ENCODE data around the gene H1-8. TPM values are rescaled to one million over a fixed set of nuclear protein-coding genes. Genes with fewer than 3 reads are reported as not detected.

Gene H1-8
- total RNA-seq, 1 donor from 2014 or later, result not detected

DNA sequence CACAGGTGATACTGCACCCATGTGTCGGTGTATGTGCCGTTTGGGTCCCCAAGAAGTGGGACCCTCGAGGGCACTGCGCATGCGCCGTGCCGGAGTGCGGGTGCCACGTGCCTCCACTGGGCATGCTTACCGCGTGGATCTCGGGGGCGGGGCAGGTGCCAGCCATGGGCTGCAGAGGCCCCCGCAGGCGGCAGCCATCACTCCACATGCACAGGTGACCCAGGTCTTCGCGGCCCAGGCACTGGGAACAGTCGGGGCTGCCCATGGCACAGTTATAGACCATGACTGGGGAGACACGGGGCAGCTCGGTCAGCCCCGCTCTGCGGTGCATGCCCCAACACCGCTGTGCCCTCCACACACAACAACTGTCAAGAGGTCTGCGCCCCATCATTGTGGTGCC, 31.2 kb downstream of the H1-8 start:
- H3K36me3 ChIP-seq (ENCODE audit: control insufficient read depth, insufficient read depth, low read length), result peaks cover 1% of the 10 kb centered on the region
- no peaks in the 10 kb centered on the region for H3K27me3 ChIP-seq (ENCODE audit: control insufficient read depth, insufficient read depth, low read length)
- no peak for TF ChIP-seq CTCF (IDR thresholded peaks at IDR 0.05; ENCODE audit: insufficient read depth, low read length, poor library complexity, severe bottlenecking)
- no peak overlapping the region for H3K4me3 ChIP-seq (ENCODE audit: low read depth, low read length)
- no peak for DNase-seq (ENCODE audit: low read depth)

DNA sequence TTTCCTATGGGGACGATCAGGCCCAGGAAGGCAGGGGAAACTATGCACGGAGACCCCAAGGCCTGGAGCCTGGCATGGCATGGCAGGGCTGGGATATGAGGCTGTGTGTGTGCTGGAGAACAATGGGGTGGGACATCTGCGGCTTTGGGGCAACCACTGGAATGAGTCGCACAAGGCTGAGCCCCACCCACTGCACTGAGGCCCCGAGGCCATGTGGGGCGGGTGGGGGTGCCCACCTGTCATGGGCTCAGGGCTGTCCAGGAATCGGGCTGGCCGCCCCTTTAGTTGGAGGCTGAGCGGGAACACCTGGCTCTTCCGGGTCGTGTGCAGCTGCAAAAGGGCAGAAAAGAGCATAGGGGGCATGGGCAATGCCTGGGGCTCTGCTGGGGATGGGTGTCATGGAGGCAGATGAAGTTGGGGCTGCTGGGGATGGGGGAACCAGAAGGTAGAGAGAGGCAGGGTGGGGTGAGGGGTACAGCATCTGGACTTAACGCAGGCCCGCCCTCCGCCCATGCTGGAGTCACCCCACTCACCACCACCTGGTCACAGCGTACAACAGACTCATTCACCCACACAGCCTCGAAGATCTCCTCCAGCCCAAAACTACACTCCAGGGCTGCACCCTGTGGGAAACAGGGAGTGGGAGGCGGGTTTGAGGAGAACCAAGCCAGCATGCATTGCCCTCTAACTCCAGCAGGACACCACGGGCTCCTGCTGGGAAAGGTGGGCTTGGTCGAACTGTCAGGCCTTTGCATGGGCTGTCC, 32.4 kb downstream of the H1-8 start:
- TF ChIP-seq CTCF (IDR thresholded peaks at IDR 0.05; ENCODE audit: insufficient read depth, low read length, poor library complexity, severe bottlenecking), result peak; percentile 3
- peaks cover 1% of the 10 kb centered on the region for H3K36me3 ChIP-seq (ENCODE audit: control insufficient read depth, insufficient read depth, low read length)
- no peak for DNase-seq (ENCODE audit: low read depth)
- H3K4me3 ChIP-seq (ENCODE audit: low read depth, low read length), result no peak overlapping the region
- H3K27me3 ChIP-seq (ENCODE audit: control insufficient read depth, insufficient read depth, low read length), result no peaks in the 10 kb centered on the region

DNA sequence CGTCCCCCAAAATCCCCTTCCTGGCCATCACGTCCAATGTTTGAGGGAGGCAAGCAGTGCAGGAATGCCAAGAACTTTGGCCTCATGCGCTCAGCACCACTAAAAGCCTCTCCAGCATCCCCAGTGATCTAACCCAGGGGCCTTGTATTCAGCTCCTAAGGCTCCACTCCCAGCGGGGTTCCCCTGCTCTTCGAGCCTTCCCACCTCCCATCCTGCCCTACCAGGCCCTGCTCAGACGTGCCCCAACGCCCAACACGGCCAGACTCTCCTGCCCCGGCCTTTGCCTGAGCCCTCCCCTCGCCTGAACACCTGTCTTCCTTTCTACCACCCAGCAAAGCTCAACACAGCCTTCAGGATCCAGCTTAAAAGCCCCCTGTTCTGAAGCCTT, 33.0 kb downstream of the H1-8 start:
- no peak overlapping the region for H3K4me3 ChIP-seq (ENCODE audit: low read depth, low read length)
- no peak for DNase-seq (ENCODE audit: low read depth)
- TF ChIP-seq CTCF (IDR thresholded peaks at IDR 0.05; ENCODE audit: insufficient read depth, low read length, poor library complexity, severe bottlenecking), result no peak
- no peaks in the 10 kb centered on the region for H3K27me3 ChIP-seq (ENCODE audit: control insufficient read depth, insufficient read depth, low read length)
- H3K36me3 ChIP-seq (ENCODE audit: control insufficient read depth, insufficient read depth, low read length), result peaks cover 1% of the 10 kb centered on the region

GRCh38 chr3:129576514-129577352, 33.8 kb downstream of the H1-8 start:
- Histone ChIP-seq H3K27me3 (ENCODE audit: control insufficient read depth, insufficient read depth, low read length) (no peaks in the 10 kb centered on the region), H3K4me3 (ENCODE audit: low read depth, low read length) (no peak overlapping the region), H3K36me3 (ENCODE audit: control insufficient read depth, insufficient read depth, low read length) (peaks cover 1% of the 10 kb centered on the region)
- TF ChIP-seq CTCF (IDR thresholded peaks at IDR 0.05; ENCODE audit: insufficient read depth, low read length, poor library complexity, severe bottlenecking), result no peak
- DNase-seq (ENCODE audit: low read depth), result no peak

DNA sequence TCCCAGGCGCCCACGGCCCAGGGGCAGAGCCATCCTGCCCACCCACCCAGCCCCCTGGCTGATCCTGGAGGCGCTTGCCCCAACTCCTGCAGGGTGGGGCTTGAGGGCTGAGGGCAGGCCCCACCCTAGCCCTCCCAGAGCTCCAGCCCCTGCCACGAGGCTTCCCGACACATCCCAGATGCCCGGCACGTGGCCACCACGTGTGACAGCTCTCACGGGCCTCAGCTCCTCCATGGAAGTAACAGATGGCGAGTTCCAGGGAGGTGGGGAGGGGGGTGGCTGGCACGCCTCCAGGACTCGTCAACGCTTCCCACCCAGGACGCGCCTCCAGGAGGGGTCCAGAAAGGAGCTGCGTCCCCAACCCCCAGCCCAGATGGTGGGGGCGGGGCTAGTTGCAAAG, 34.4 kb downstream of the H1-8 start:
- Histone ChIP-seq H3K27me3 (ENCODE audit: control insufficient read depth, insufficient read depth, low read length) (no peaks in the 10 kb centered on the region), H3K4me3 (ENCODE audit: low read depth, low read length) (no peak overlapping the region), H3K36me3 (ENCODE audit: control insufficient read depth, insufficient read depth, low read length) (peaks cover 1% of the 10 kb centered on the region)
- no peak for TF ChIP-seq CTCF (IDR thresholded peaks at IDR 0.05; ENCODE audit: insufficient read depth, low read length, poor library complexity, severe bottlenecking)
- DNase-seq (ENCODE audit: low read depth), result no peak

Data from kidney epithelial cell (primary cell).